ENCODE measurements around the gene LMX1B. TPM values are rescaled to one million over a fixed set of nuclear protein-coding genes. Genes with fewer than 3 reads are reported as not detected.

The LMX1B gene
- total RNA-seq, 1 experiment from 2014 or later, result 2.6 TPM

DNA sequence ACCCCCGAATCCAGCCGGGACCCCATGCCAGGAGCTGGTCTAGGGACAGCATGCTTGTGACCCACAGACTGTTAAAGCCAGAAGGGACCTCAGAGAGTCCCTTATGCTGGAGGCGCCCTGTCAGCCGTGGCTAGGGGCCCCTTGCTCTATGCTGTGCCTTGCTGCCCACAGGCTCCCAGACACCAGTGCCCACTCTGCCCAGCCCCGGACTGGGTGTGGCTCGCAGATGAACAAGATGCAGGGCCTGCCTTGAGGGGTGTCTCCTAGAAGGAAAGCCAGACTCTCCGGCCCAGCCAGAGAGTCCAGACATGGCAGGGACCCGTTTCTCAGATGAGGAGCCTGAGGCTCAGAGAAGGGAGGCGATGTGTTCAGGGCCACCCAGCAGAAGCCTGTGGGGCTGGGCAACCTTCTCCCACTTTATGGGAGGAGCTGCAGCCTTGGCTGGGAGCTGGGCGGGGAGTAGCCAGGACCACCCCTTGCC, 85.7 kb downstream of the LMX1B start:
- ATAC-seq (no peak), DNase-seq (ENCODE audit: low read depth, low spot score) (no peak)
- Histone ChIP-seq H3K36me3 (ENCODE audit: control insufficient read depth, insufficient read depth, low read length) (no peaks in the 10 kb centered on the region), H3K9me3 (ENCODE audit: control insufficient read depth, insufficient read depth, low read depth, low read length) (no peaks in the 10 kb centered on the region), H3K27ac (ENCODE audit: low read length) (no peak overlapping the region), H3K27me3 (ENCODE audit: control insufficient read depth, insufficient read depth, low read length) (no peaks in the 10 kb centered on the region), H3K4me3 (ENCODE audit: low read depth in 2 of 2, low read length in 2 of 2) (no peak overlapping the region), H3K4me1 (ENCODE audit: control insufficient read depth, insufficient read depth, low read length) (peaks cover under 1% of the 10 kb centered on the region)
- POLR2A ChIA-PET, result no interaction called here
- no peak for TF ChIP-seq TCF7L2 (IDR thresholded peaks at IDR 0.05; ENCODE audit: low read depth, low read length)
- TF ChIP-seq, protein P1, sequence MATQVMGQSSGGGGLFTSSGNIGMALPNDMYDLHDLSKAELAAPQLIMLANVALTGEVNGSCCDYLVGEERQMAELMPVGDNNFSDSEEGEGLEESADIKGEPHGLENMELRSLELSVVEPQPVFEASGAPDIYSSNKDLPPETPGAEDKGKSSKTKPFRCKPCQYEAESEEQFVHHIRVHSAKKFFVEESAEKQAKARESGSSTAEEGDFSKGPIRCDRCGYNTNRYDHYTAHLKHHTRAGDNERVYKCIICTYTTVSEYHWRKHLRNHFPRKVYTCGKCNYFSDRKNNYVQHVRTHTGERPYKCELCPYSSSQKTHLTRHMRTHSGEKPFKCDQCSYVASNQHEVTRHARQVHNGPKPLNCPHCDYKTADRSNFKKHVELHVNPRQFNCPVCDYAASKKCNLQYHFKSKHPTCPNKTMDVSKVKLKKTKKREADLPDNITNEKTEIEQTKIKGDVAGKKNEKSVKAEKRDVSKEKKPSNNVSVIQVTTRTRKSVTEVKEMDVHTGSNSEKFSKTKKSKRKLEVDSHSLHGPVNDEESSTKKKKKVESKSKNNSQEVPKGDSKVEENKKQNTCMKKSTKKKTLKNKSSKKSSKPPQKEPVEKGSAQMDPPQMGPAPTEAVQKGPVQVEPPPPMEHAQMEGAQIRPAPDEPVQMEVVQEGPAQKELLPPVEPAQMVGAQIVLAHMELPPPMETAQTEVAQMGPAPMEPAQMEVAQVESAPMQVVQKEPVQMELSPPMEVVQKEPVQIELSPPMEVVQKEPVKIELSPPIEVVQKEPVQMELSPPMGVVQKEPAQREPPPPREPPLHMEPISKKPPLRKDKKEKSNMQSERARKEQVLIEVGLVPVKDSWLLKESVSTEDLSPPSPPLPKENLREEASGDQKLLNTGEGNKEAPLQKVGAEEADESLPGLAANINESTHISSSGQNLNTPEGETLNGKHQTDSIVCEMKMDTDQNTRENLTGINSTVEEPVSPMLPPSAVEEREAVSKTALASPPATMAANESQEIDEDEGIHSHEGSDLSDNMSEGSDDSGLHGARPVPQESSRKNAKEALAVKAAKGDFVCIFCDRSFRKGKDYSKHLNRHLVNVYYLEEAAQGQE (IDR thresholded peaks at IDR 0.05; ENCODE audit: insufficient read depth in 1 of 2, low read depth in 2 of 2, low read length in 1 of 2), result no peak
- TF ChIP-seq SIN3A (IDR thresholded peaks at IDR 0.05; ENCODE audit: borderline replicate concordance, insufficient read depth, low read depth, low read length), result no peak
- TF ChIP-seq, protein P2, sequence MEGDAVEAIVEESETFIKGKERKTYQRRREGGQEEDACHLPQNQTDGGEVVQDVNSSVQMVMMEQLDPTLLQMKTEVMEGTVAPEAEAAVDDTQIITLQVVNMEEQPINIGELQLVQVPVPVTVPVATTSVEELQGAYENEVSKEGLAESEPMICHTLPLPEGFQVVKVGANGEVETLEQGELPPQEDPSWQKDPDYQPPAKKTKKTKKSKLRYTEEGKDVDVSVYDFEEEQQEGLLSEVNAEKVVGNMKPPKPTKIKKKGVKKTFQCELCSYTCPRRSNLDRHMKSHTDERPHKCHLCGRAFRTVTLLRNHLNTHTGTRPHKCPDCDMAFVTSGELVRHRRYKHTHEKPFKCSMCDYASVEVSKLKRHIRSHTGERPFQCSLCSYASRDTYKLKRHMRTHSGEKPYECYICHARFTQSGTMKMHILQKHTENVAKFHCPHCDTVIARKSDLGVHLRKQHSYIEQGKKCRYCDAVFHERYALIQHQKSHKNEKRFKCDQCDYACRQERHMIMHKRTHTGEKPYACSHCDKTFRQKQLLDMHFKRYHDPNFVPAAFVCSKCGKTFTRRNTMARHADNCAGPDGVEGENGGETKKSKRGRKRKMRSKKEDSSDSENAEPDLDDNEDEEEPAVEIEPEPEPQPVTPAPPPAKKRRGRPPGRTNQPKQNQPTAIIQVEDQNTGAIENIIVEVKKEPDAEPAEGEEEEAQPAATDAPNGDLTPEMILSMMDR (IDR thresholded peaks at IDR 0.05), result no peak
- TF ChIP-seq POLR2AphosphoS5 (IDR thresholded peaks at IDR 0.05; ENCODE audit: low read depth, low read length), result no peak
- intact Hi-C loops (cut with micrococcal nuclease; ENCODE audit: unreplicated experiment), result no loop called here
- CTCF ChIA-PET, result no interaction called here
- no TSS peak for BruUV-seq (replicated peaks)
- in situ Hi-C loops (cut with HindIII; ENCODE audit: low pct_unique_long_range_greater_than_20kb, low sequenced_read_pairs), result no loop called here

DNA sequence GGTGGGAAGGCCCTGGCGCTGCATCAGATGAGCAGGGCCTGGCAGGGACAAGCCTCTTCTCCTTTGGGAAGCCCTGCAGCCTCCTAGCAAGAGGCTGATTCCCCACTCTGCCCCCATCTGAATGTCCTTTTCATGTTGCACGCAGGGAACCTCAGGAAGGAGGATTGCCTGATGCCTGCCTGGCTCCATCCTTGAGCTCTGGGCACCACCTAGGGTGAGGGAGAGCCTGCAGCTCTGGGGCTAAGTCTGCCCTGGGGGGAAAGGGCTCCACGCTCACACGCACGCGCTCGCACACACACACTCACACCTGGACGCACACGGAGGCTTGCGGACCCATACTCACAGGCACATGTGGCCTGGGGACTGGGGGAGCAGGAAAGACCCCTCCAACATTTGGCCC, 86.6 kb downstream of the LMX1B start:
- DNase-seq (ENCODE audit: low read depth, low spot score) (no peak), ATAC-seq (no peak)
- BruUV-seq (replicated peaks), result no TSS peak
- no peak overlapping the region for H3K4me3 ChIP-seq (ENCODE audit: low read depth in 2 of 2, low read length in 2 of 2)
- H3K9me3 ChIP-seq (ENCODE audit: control insufficient read depth, insufficient read depth, low read depth, low read length), result no peaks in the 10 kb centered on the region
- intact Hi-C loops (cut with micrococcal nuclease; ENCODE audit: unreplicated experiment), result no loop called here
- no peaks in the 10 kb centered on the region for H3K36me3 ChIP-seq (ENCODE audit: control insufficient read depth, insufficient read depth, low read length)
- in situ Hi-C loops (cut with HindIII; ENCODE audit: low pct_unique_long_range_greater_than_20kb, low sequenced_read_pairs), result no loop called here
- POLR2A ChIA-PET, result no interaction called here
- CTCF ChIA-PET, result no interaction called here
- no peak overlapping the region for H3K27ac ChIP-seq (ENCODE audit: low read length)
- peaks cover 4% of the 10 kb centered on the region for H3K4me1 ChIP-seq (ENCODE audit: control insufficient read depth, insufficient read depth, low read length)
- H3K27me3 ChIP-seq (ENCODE audit: control insufficient read depth, insufficient read depth, low read length), result no peaks in the 10 kb centered on the region
- no peak for TF ChIP-seq TCF7L2 (IDR thresholded peaks at IDR 0.05; ENCODE audit: low read depth, low read length)

DNA sequence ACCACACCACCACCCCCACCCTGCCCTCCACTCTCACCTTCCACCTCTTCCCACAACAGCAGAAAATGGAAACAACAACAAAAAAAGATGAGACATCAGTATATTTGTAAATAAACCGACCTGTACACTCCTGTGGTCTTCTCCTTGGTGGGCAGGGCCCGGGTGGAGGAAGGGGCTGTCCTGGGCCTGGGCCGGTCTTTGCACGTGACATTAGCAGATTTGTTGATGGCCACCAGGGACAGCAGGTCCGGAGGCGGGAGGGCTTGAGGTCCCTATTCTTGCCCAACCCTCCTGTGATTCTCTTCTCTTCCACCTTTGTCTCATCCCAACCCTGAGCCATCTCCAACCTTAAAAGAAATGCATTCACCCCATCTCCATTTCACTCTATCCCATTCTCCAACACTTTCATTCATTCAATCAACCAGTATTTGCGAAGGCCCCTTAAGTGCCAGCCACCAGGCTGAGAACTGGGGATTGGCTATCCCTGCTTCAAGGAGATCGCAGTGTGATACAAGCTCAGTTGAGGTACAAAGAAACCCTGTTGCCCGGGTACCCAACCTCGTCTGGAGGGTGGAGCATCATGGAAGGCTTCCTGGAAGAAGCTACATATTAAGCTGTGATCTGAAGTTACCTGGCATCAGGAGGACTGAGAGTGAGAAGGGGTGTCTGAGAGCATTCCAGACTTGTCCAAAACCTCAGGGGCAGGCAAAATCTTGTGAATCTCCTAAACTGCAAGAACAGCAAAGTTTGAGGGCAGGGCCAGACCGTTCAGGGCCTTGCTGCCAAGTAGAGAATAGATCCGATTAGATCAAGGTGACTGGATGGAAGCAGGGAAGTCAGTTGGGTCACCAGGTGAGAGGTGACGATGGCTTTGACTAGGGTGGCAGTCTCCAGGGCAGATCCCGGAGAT, 87.4 kb downstream of the LMX1B start:
- intact Hi-C loops (cut with micrococcal nuclease; ENCODE audit: unreplicated experiment), result no loop called here

More for the DNA sequence above, 87.4 kb downstream of the LMX1B start:
- Histone ChIP-seq H3K9me3 (ENCODE audit: control insufficient read depth, insufficient read depth, low read depth, low read length) (no peaks in the 10 kb centered on the region), H3K36me3 (ENCODE audit: control insufficient read depth, insufficient read depth, low read length) (no peaks in the 10 kb centered on the region), H3K27ac (ENCODE audit: low read length) (no peak overlapping the region), H3K4me1 (ENCODE audit: control insufficient read depth, insufficient read depth, low read length) (peaks cover 4% of the 10 kb centered on the region), H3K27me3 (ENCODE audit: control insufficient read depth, insufficient read depth, low read length) (no peaks in the 10 kb centered on the region), H3K4me3 (ENCODE audit: low read depth in 2 of 2, low read length in 2 of 2) (no peak overlapping the region)
- DNase-seq (ENCODE audit: low read depth, low spot score) (no peak), ATAC-seq (no peak)
- ChIA-PET CTCF (no interaction called here), POLR2A (no interaction called here)
- no TSS peak for BruUV-seq (replicated peaks)
- in situ Hi-C loops (cut with HindIII; ENCODE audit: low pct_unique_long_range_greater_than_20kb, low sequenced_read_pairs), result no loop called here
- TF ChIP-seq POLR2AphosphoS5 (IDR thresholded peaks at IDR 0.05; ENCODE audit: low read depth, low read length), result no peak
- TF ChIP-seq, protein P2 (IDR thresholded peaks at IDR 0.05), result no peak
- TF ChIP-seq, protein P1 (IDR thresholded peaks at IDR 0.05; ENCODE audit: insufficient read depth in 1 of 2, low read depth in 2 of 2, low read length in 1 of 2), result no peak
- TF ChIP-seq SIN3A (IDR thresholded peaks at IDR 0.05; ENCODE audit: borderline replicate concordance, insufficient read depth, low read depth, low read length), result no peak
- no peak for TF ChIP-seq TCF7L2 (IDR thresholded peaks at IDR 0.05; ENCODE audit: low read depth, low read length)
